Mammary epithelial cell (primary cell): ENCODE measurements around the gene SCG3.

Experiments used
- CTCF ChIP-seq, 2 donors: IDR thresholded peaks in 1 of 2; conservative IDR thresholded peaks in 1 of 2; 2 replicates each; pipeline ENCODE4 v1.5.1; 2011 to 2012; ENCODE audit warnings: inconsistent platforms in 2 of 2, low read length in 2 of 2, mild to moderate bottlenecking in 2 of 2, control low read depth in 1 of 2, low read depth in 1 of 2; ENCODE audit not compliant: insufficient read depth in 1 of 2; ENCODE audit errors: extremely low read depth in 1 of 2
- EZH2 ChIP-seq: IDR thresholded peaks from 2 replicates; pipeline ENCODE4 v1.6.1; 2012; ENCODE audit warnings: low read length, inconsistent platforms, borderline replicate concordance

- TF ChIP-seq CTCF (conservative IDR thresholded peaks at IDR 0.05 in 1 of 2, IDR thresholded peaks at IDR 0.05 in 1 of 2; ENCODE audit: extremely low read depth in 1 of 2, insufficient read depth in 1 of 2, low read depth in 1 of 2, low read length in 2 of 2) (no peak), EZH2 (no peak)
Measured at GRCh38 chr15:51672155-51672687, 9.1 kb upstream of the SCG3 start.
